ENCODE data around the gene LILRB2. TPM values are rescaled to one million over a fixed set of nuclear protein-coding genes. Genes with fewer than 3 reads are reported as not detected.
"Not testable (repeated sequence)": the region's sequence is repeated elsewhere in the genome, so short reads cannot be mapped to it uniquely, and the experiment has no call there.

The LILRB2 gene
- total RNA-seq (2022) (not detected in 2 replicates), Bru-seq, nascent RNA (not detected), BruChase-seq, experiment 1, labeled RNA remaining after a 2-hour chase (not detected), BruChase-seq, experiment 2, labeled RNA remaining after a 6-hour chase (not detected)
- long read RNA-seq = 0 reads

- Mint-ChIP-seq H3K27me3 (ENCODE audit: insufficient read depth, unreplicated experiment) (peaks cover 48% of the 10 kb centered on the region), H3K9me3 (ENCODE audit: unreplicated experiment) (no peaks in the 10 kb centered on the region), H3K36me3 (ENCODE audit: insufficient read depth, unreplicated experiment) (no peaks in the 10 kb centered on the region), H3K4me3 (ENCODE audit: unreplicated experiment) (no peak within 1 kb of the TSS), H3K4me1 (ENCODE audit: low read depth, unreplicated experiment) (no peaks in the 10 kb centered on the region), H3K27ac (ENCODE audit: unreplicated experiment) (no peak within 1 kb of the TSS)
- H3K27me3 ChIP-seq (replicated peaks; ENCODE audit: control insufficient read depth, insufficient read depth, low read length) = no peaks in the 10 kb centered on the region; the same call in 1 of the 2 replicates
- DNase-seq = no peak
- no peak for TF ChIP-seq CTCF (IDR thresholded peaks at IDR 0.05; ENCODE audit: insufficient read depth in 1 of 2, low read depth in 1 of 2, low read length in 1 of 2, severe bottlenecking in 1 of 2, unreplicated experiment in 1 of 2)
- no peaks in the 10 kb centered on the region for H3K4me1 ChIP-seq
- CTCF ChIA-PET = no interaction called here
- H3K4me3 ChIP-seq (ENCODE audit: low read depth, low read length) = no peak within 1 kb of the TSS
- BruUV-seq (replicated peaks) = no TSS peak
- POLR2A ChIA-PET = no interaction called here
- H3K36me3 ChIP-seq (ENCODE audit: control insufficient read depth, insufficient read depth, low read length) = no peaks in the 10 kb centered on the region
- intact Hi-C loops (cut with micrococcal nuclease; ENCODE audit: unreplicated experiment) = no loop called here
- H3K9me3 ChIP-seq = no peaks in the 10 kb centered on the region
These were observed at the start of gene LILRB2 for GRCh38 chr19:54281007-54281728. Gene LILRB2 (minus strand): TSS chr19:54281110. CDS start chr19:54280496, 614 bp downstream.

GRCh38 chr19:54329476-54330165 lies 48.7 kb upstream of the LILRB2 start:
- H3K9me3 Mint-ChIP-seq (ENCODE audit: unreplicated experiment) = no peaks in the 10 kb centered on the region
- no TSS peak for BruUV-seq (replicated peaks)
- TF ChIP-seq CTCF (IDR thresholded peaks at IDR 0.05; ENCODE audit: insufficient read depth in 1 of 2, low read depth in 1 of 2, low read length in 1 of 2, severe bottlenecking in 1 of 2, unreplicated experiment in 1 of 2) = no peak
- Histone ChIP-seq H3K4me1 (no peaks in the 10 kb centered on the region), H3K4me3 (ENCODE audit: low read depth, low read length) (no peak overlapping the region), H3K9me3 (no peaks in the 10 kb centered on the region), H3K36me3 (ENCODE audit: control insufficient read depth, insufficient read depth, low read length) (no peaks in the 10 kb centered on the region), H3K27me3 (replicated peaks; ENCODE audit: control insufficient read depth, insufficient read depth, low read length) (no peaks in the 10 kb centered on the region)
- DNase-seq = no peak
- no peaks in the 10 kb centered on the region for H3K4me1 Mint-ChIP-seq (ENCODE audit: low read depth, unreplicated experiment)
- POLR2A ChIA-PET = no interaction called here
- intact Hi-C loops (cut with micrococcal nuclease; ENCODE audit: unreplicated experiment) = no loop called here
- no peak overlapping the region for H3K4me3 Mint-ChIP-seq (ENCODE audit: unreplicated experiment)
- CTCF ChIA-PET = interaction anchor here (0.7 kb wide), 1 partner anchor 52 kb away, joined by 12 read pairs; no protein-coding TSS in a partner anchor
- H3K27me3 Mint-ChIP-seq (ENCODE audit: insufficient read depth, unreplicated experiment) = peaks cover 15% of the 10 kb centered on the region
- H3K27ac Mint-ChIP-seq (ENCODE audit: unreplicated experiment) = no peak overlapping the region
- H3K36me3 Mint-ChIP-seq (ENCODE audit: insufficient read depth, unreplicated experiment) = no peaks in the 10 kb centered on the region

- H3K36me3 Mint-ChIP-seq (ENCODE audit: insufficient read depth, unreplicated experiment); H3K4me1 Mint-ChIP-seq (ENCODE audit: low read depth, unreplicated experiment); H3K27me3 Mint-ChIP-seq (ENCODE audit: insufficient read depth, unreplicated experiment); H3K36me3 ChIP-seq (ENCODE audit: control insufficient read depth, insufficient read depth, low read length); H3K9me3 Mint-ChIP-seq (ENCODE audit: unreplicated experiment); H3K4me1 ChIP-seq; H3K4me3 ChIP-seq (ENCODE audit: low read depth, low read length); H3K4me3 Mint-ChIP-seq (ENCODE audit: unreplicated experiment); POLR2A ChIA-PET; BruUV-seq (replicated peaks); CTCF ChIA-PET; DNase-seq; H3K27me3 ChIP-seq (replicated peaks; ENCODE audit: control insufficient read depth, insufficient read depth, low read length); intact Hi-C loops (cut with micrococcal nuclease; ENCODE audit: unreplicated experiment); H3K9me3 ChIP-seq; H3K27ac Mint-ChIP-seq (ENCODE audit: unreplicated experiment): not testable (repeated sequence)
These were observed 47.9 kb upstream of the LILRB2 start for GRCh38 chr19:54328781-54329180.
